Measurements from ENCODE around the gene HEG1.

Gene HEG1

DNA sequence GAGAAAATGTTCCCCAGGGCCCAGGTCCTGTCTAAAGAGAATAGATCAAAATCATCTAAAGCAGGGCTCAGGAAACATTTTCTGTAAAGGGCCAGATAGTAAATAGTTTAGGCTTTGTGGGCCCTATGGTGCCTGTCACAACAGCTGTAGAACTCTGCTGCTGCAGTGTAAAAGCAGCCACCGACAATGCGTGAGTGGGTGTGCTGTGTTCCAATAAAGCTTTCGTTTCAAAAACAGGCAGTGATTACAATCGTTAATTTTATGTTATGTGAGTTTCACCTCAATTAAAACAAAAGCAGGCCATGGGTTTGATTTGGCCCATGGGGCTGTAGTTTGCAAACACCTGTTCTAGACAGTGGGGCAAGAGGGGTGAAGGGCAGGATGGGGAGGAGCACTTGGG lies 12.5 kb upstream of the HEG1 start:
- no peak for DNase-seq

GRCh38 chr3:125067225-125067624 lies 11.4 kb upstream of the HEG1 start:
- no peak for DNase-seq

DNA sequence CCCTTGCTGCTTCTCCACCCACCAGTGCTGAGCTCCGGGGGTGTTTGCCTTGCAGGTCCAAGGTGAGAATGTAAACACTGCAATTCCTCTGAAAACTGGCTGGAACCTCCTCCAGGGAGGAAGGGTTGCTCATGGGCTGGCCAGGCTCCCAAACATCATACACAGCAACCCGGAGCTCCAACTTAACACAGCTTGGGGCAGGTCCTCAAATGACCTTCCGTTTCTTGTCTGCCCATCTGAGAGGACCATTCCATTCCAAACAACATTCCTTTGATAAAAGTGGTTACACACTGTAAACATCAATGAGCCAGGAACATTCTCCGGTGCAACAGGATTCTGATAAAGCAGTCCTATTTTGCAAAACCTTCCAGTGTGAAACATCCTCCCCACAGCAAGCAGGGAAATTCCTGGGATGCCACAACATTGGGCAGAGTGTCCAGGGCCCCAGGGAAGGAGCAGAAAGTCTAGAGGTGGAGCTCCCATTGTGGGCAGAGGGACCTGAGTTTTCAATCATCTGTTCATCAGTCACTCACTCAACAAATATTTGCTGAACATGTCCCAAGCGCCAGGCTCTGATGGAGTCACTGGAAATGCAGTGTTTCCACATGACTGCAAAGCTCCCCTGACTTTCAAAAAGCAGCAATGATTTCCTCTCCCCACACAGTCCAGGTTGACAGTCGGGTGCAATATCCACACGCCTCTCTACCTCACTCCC lies 7.3 kb upstream of the HEG1 start:
- DNase-seq, result peak; percentile 76

DNA sequence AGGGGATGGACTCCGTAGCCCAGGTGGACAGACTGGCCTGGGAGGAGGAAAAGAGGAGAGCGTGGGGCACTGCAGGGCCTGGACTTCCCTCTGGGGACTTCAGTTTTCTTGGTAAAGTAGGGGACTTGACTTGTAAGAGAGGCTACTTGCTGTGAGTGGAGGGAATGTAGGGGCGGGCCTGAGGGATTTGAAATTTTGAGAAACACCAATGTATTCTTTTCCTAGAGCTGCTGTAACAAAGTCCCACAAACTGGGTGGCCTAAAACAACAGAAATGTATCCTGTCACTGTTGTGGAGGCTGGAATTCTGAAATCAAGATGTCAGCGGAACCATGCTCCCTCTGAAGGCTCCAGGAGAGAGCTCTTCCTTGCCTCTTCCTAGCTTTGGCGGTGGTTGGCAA lies 5.8 kb upstream of the HEG1 start:
- DNase-seq, result no peak

DNA sequence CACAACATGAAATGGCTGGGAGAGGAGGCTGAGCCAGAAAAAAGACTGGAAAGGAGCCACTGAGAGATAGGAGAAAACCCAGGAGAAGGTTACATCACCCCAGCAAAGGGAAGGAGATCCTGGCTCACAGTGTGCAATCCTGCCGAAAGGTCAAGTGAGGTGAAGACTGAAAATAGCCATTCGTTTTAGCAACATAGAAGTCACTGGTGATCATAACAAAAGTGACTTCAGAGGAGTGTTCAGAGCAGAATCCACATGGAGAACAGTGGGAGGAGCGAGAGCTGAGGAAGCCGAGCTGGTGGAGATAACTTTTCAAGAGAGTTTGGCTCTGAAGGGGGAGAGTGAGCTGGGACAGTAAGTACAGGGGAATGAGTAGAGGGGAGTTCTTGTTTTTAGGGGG lies 5.4 kb upstream of the HEG1 start:
- no peak for DNase-seq

DNA sequence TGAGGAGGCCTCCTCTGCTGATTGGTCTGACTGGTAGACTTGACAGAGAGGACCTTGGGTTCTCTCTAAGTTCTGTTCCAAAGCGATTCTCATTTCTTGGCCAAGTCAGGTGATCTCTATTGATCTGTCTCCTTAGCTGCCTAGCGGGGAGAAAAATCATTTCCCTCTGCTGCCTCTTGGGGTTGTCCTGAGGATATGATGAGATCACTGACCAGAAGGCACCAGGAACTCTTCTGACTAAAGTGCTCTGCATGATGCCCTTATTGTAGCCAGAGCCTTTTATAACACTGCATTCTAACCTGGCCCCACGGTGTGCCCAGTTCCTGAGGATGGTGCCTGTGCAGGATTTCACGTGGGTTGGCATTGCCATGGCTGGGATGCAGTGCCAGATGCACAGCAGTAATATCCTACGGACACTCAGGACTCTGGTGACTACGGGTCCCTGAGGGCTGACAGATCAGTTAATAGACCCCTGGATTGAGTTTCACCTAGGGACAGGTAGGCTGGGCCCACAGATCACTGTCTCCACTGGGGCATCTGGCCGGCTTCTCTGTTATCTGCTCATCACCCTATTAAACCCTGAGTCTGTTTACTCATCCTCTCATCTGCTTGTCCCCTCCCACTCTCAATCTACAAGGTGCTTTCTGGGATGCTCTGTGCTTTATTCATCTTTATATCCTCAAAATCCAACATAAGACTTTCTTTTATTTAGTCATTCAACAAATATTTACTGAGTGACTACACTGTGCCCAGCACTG lies 3.9 kb upstream of the HEG1 start:
- DNase-seq, result peak; percentile 83

DNA sequence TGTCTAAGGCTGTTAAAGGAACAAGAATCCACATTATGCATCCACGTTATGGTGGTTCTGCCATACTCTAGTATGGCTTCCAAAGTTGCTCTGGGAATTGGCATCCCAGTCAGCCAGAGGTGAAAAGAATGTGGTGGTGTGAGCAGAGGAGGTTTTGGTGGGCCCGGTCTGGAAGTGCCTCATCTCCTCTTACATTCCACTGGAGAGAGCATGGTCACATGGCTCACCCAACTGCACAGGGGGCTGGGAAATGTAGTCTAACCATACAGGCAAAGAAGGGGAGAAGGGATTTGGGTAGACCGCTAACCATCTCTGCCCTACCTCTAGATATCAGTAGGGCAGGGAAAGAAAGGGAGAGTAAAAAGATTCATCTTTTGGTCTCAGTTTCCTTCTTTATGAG lies 3.2 kb upstream of the HEG1 start:
- DNase-seq, result no peak

- no peak for DNase-seq
Observed at GRCh38 chr3:125058529-125058928, 2.7 kb upstream of the HEG1 start.

DNA sequence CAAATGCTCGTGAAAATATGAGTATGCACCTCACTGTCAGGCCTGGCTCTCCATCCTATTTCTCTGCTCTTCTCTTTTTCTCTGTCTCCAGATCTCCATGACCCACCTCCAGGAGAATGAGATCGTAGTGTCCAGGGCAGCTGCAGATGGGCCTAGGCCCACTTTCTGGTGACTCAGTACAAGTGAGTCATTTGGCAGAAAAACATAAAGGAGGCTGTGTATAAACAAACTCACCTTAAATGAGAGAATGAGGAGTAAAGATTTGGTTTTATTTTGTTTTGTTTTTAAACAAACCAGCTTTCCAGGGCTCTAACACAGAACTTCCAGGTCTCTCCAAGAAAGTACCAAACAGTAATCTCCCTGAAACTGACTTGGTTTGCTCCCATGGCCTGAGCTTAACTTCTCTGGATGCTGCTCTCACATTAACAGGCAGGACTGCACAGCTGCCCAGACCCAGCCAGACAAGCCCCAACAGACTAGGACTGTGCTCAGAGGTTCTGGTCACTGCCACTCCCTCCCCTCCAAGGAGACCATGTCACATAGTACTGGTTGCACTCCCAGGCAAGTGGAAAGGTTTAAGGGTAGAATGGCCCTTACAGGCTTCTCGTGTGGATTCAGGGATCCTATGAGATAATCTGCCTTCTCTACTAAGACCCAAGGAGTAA lies 1.5 kb upstream of the HEG1 start:
- peak; percentile 68 for DNase-seq

DNA sequence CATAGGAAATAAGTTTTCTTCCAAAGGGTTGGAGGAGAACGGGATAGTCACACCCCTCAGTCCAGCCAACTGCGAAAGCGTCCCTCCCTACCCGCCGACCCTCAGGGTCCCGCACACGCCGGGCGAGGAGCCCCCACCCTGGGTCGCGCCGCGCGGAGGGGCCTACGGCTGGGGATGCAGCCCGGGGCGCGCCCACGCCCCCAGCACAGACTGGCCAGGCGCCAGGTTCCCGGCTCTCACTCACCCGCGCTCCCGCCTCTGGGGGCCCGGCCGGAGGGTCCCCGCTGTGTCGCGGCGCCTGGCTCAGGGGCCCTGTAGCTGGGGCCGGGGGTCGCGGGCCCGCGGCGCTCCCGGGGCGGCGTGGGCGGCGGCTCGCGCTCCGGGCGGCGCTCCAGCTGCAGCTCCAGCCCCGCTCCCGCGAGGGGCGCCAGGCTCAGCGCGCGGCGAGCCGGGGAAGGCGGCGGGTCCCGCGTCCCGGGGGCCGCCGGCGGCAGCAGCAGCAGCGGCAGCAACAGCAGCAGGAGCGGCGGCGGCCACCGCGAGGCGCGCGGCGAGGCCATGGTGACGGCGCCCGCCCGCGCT lies 375 bp downstream of the HEG1 start:
- DNase-seq, result peak; percentile 73

- DNase-seq, result peak; percentile 53
Observed at GRCh38 chr3:125054449-125055329, 1.1 kb downstream of the HEG1 start.

- no peak for DNase-seq
Observed at GRCh38 chr3:125054062-125054448, 1.7 kb downstream of the HEG1 start.

DNA sequence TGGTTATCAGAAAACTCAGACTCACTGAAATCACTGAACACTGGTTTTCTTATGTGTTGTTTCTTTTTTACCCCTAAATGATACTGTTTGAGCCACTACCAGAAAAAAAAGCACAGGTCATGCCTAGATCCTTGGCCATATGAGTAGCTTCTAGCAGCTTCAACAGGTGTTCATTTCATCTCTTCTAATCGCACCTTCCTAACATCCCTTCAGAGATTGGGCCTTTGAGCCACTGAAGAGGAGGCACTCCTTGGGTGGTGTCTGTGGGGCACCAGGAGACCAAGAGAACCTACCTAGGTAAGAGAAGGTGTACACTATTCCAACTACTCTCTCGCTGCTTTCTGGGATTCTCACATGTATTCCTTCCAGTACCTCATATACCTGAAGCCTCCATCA lies 2.5 kb downstream of the HEG1 start:
- DNase-seq, result no peak

DNA sequence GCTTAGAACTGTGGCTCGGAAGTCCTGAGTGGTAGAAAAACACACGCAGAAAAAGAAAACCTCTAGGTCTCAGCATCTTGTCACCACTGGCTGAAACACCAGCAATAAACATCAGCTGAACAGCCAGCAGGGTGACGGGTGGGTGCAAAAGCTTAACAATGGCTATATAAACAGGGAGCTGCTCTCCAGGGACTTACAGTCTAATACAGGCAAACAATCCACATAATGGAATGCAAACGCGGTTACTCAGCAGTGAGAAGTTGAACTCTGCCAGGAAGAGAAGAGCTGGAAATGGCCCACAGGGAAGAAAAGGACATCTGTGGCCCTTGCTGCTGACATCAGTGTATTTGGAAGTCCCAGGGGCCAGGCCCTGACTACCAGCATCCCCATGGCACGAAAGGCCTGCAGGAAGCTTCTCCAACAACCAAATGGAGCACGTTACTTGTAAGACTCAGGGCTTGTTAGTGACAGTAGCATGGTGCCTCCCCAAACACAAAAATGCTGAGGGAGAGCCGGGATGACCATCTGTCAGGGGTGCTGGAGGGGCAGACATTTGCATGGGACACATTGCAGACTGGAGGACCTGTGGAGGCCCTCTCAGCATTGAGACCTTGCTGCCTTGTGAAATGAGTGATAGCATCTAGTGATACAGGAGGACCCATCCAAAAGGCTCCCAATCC lies 3.0 kb downstream of the HEG1 start:
- DNase-seq, result peak; percentile 27

DNA sequence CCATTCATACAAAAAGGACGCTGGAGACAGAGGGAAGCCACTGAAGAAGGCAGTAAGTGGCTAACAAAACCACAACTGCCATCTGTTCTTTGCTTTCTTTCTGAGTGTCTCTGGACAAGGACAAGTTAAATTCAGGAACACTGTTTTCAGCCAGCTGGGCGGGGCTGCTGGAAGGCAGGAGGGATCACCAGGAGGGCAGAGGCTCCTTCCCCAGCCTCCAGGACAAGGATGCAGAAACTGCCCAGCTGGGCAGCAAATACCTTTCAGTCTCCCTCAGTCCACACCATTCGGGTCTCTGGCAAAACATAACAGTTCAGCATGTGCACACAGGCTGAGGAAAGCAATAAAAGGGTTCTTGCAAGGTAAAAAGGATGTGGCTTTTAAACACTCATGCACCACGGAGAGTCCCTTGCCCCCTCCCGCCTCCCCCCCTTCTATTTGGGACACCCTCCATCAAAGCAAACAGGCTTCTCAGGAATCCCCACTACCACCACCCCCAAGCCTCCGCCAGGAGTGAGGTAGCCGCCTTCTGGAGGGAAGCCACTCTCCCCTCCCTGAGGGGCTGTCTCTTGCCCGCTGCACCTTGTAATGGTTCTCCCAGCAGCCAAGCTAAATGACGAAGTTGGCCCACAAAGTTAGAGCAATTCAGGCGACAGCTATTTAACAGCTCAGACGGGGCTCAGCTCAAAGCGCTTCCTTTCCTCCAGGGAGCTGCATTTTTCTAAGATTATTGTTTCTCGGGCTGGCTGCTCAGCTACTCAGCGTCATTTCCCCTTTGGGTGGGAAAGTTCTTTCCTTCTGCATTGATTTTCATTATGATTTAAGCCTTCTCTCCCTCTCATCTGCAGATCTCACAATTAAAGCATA lies 3.8 kb downstream of the HEG1 start:
- DNase-seq, result no peak

GRCh38 chr3:125051205-125051604 lies 4.6 kb downstream of the HEG1 start:
- no peak for DNase-seq

- DNase-seq, result no peak
Observed at GRCh38 chr3:125050488-125051090, 5.2 kb downstream of the HEG1 start.

DNA sequence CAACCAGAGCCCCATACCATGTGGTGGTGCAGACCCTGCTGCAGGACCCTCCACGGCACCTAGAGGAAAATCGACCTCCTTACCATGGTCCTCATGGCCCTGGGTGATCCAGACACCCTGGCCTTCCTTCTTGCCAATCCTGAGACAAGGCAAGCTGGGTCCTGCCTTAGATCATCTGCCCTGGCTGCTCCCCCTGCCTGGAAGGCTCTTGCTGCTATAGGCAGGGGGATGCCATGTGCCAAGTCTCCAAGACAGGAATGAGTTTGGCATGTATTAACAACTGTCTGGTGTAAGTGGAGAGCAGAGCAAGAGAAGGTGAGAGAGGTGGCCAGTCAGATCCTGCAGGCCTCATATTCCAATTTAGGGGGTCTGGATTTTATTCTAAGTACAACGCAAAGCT lies 7.5 kb downstream of the HEG1 start:
- no peak for DNase-seq

DNA sequence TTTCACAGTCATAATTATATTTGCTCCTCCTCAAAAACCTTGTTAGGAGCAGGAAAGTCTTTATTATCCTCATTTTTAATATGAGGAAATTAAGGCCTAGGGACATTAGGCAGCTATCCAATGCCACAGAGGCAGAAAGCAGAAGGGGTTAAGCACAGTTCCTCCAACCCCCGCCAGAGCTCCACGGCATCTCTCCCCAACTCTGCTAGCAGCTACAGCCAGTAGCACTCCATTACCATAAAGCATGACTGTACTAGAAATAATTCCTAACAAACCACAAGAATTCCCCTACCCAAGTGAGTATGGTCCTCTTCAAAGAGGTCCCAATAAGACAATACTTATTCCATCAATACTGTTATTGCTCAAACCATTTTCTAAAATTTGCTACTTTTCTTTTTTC lies 9.8 kb downstream of the HEG1 start:
- DNase-seq, result no peak

- DNase-seq, result no peak
Observed at GRCh38 chr3:125045194-125045593, 10.6 kb downstream of the HEG1 start.
